Psoas muscle (tissue), 8 donors: ENCODE measurements around the gene ANKRD53. TPM values are rescaled to one million over a fixed set of nuclear protein-coding genes. Genes with fewer than 3 reads are reported as not detected.

Experiments used
- ATAC-seq, 4 donors: fragments of 200-7000 bp; cut with Tn5 transposase; one replicate each; pipeline ENCODE4 v1.9.1; 2020; ENCODE audit warnings: moderate library complexity in 3 of 4, mild to moderate bottlenecking in 2 of 4
- DNase-seq, 2 donors: peaks; one replicate each; pipeline ENCODE4 v3.0.0-alpha.2; 2020
- H3K27ac ChIP-seq: fragments of 200-600 bp; one replicate; pipeline ENCODE4 v1.8.0; 2022
- H3K27me3 ChIP-seq, 3 donors: fragments of 200-600 bp in 1 of 3; one replicate each; pipeline versions ENCODE4 v1.6.1 to v1.8.0; 2013 to 2022; ENCODE audit warnings: low read length in 2 of 3, mild to moderate bottlenecking in 2 of 3, moderate library complexity in 1 of 3; ENCODE audit not compliant: insufficient read depth in 3 of 3
- H3K36me3 ChIP-seq, 2 donors: fragments of 200-600 bp in 1 of 2; one replicate each; pipeline versions ENCODE4 v1.6.1 to v1.8.0; 2013 to 2022; ENCODE audit warnings: low read depth in 1 of 2, mild to moderate bottlenecking in 1 of 2, moderate library complexity in 1 of 2; ENCODE audit not compliant: insufficient read depth in 1 of 2
- H3K4me1 ChIP-seq: fragments of 200-600 bp; one replicate; pipeline ENCODE4 v1.8.0; 2022
- H3K4me3 ChIP-seq: fragments of 200-600 bp; one replicate; pipeline ENCODE4 v1.8.0; 2022; ENCODE audit warnings: mild to moderate bottlenecking
- H3K9me3 ChIP-seq: fragments of 200-600 bp; one replicate; pipeline ENCODE4 v1.8.0; 2022
- CTCF ChIP-seq: fragments of 200-600 bp; IDR thresholded peaks from one replicate; pipeline ENCODE4 v1.8.0; 2022; ENCODE audit warnings: antibody characterized with exemption
- WGBS, 3 donors: extraction: QIAGEN DNeasy Blood & Tissue Kit; methylation state at CpG; one replicate each; pipeline versions ENCODE4 v1.1.6 to v1.1.7; 2013; 5-methylcytosine and 5-hydroxymethylcytosine counted together
- intact Hi-C, 2 donors: fragments of 100-400 bp; cut with DNase I; formaldehyde crosslinking; loops; one replicate each; pipeline versions ENCODE4 v1.11.0 to v1.14.2; 2022
- polyA plus RNA-seq, 3 donors: library from polyadenylated mRNA; stranded (reverse); fragments of 200-250 nt; gene quantifications; one replicate each; pipeline ENCODE4 v1.2.3, GENCODE V29; 2013
- total RNA-seq, 4 donors: library from RNA; stranded (reverse); fragmentation: NEBNext Ultra II Directional in 2 of 4; extraction: Animal tissue kit (Norgen Biotek cat#: 25700) in 2 of 4; gene quantifications; one replicate each; pipeline versions ENCODE4 v1.2.1 to v1.2.4, GENCODE V29; 2021 to 2023
- donor health status: healthy with polysubstance abuse.
- donor health status: DM: no; HTN: no; CAD: no; lungs with moderate emphysema.
- donor health status: Bipolar disorder and iron deficiency.
- donor health status: healthy.
- donor health status: DM: yes; HTN: yes; CAD: no.
- donor health status: DM: no; HTN: no; CAD: no.
- donor health status: DM: no; HTN: no; CAD: no.
- donor health status: DM: yes; HTN: yes; CAD: no.

ANKRD53 gene
- total and polyA plus RNA-seq, 7 donors, result 0.15 to 0.77 (median 0.40) TPM

GRCh38 chr2:70937866-70938585, 40.4 kb upstream of the ANKRD53 start:
- no peaks in the 10 kb centered on the region for H3K4me1 ChIP-seq
- no peak for DNase-seq
- no peak for ATAC-seq
- H3K4me3 ChIP-seq, result no peak overlapping the region
- WGBS, 3 donors, result 68 to 75% (median 75%) methylated on average over 10 of the region's 10 CpGs
- intact Hi-C loops, result no loop called here
- no peak overlapping the region for H3K27ac ChIP-seq
- H3K27me3 ChIP-seq, result no peaks in the 10 kb centered on the region
- no peak for TF ChIP-seq CTCF
- no peaks in the 10 kb centered on the region for H3K9me3 ChIP-seq
- H3K36me3 ChIP-seq, result no peaks in the 10 kb centered on the region

- DNase-seq (no peak), ATAC-seq (no peak)
- no peak overlapping the region for H3K4me3 ChIP-seq
- H3K27ac ChIP-seq, result no peak overlapping the region
- H3K9me3 ChIP-seq, result no peaks in the 10 kb centered on the region
- H3K4me1 ChIP-seq, result no peaks in the 10 kb centered on the region
- intact Hi-C loops, result no loop called here
- TF ChIP-seq CTCF, result no peak
- WGBS, 3 donors, result 44 to 50% (median 49%) methylated on average over 3 of the region's 3 CpGs
- H3K36me3 ChIP-seq, result no peaks in the 10 kb centered on the region
- H3K27me3 ChIP-seq, result no peaks in the 10 kb centered on the region
Observed at GRCh38 chr2:70938586-70938950, 39.9 kb upstream of the ANKRD53 start.

GRCh38 chr2:70939001-70939838, 39.2 kb upstream of the ANKRD53 start:
- Histone ChIP-seq H3K9me3 (no peaks in the 10 kb centered on the region), H3K36me3 (no peaks in the 10 kb centered on the region), H3K4me1 (no peaks in the 10 kb centered on the region), H3K27me3 (no peaks in the 10 kb centered on the region), H3K4me3 (no peak overlapping the region), H3K27ac (no peak overlapping the region)
- ATAC-seq (no peak), DNase-seq (no peak)
- no peak for TF ChIP-seq CTCF
- WGBS, 3 donors, result 63 to 72% (median 66%) methylated on average over 30 of the region's 30 CpGs
- intact Hi-C loops, result no loop called here

GRCh38 chr2:70939839-70940580, 38.4 kb upstream of the ANKRD53 start:
- no peak for TF ChIP-seq CTCF
- Histone ChIP-seq H3K27me3 (no peaks in the 10 kb centered on the region), H3K4me3 (no peak overlapping the region), H3K9me3 (no peaks in the 10 kb centered on the region), H3K36me3 (no peaks in the 10 kb centered on the region), H3K27ac (no peak overlapping the region), H3K4me1 (no peaks in the 10 kb centered on the region)
- 66 to 82% (median 69%) methylated on average over 10 of the region's 10 CpGs for WGBS, 3 donors
- DNase-seq, result no peak
- ATAC-seq, result no peak
- intact Hi-C loops, result no loop called here
